HG03108 (cell line): Measurements from ENCODE around the gene CCDC197.

Experiments used
- ATAC-seq: cut with Tn5 transposase; IDR thresholded peaks from one replicate; pipeline ENCODE4 v1.9.1; 2021; ENCODE audit warnings: moderate library complexity; ENCODE audit not compliant: unreplicated experiment

The CCDC197 gene

GRCh38 chr14:94022532-94023411 is 25.7 kb downstream of the CCDC197 start:
- no peak for ATAC-seq

- ATAC-seq: no peak
Measured at GRCh38 chr14:94024549-94024948, 27.4 kb downstream of the CCDC197 start.

GRCh38 chr14:94025720-94026119 is 28.6 kb downstream of the CCDC197 start:
- ATAC-seq: no peak

- ATAC-seq: peak; percentile 99
Measured at GRCh38 chr14:94026173-94026888, 29.2 kb downstream of the CCDC197 start, which contains the start of gene OTUB2. Gene OTUB2, plus strand, starts transcription at chr14:94026340. Its CDS starts 198 bp downstream, at chr14:94026538.

- ATAC-seq: no peak
Measured at GRCh38 chr14:94026889-94027469, 29.9 kb downstream of the CCDC197 start.

GRCh38 chr14:94027566-94028449 is 30.7 kb downstream of the CCDC197 start:
- no peak for ATAC-seq

- ATAC-seq: no peak
Measured at GRCh38 chr14:94028450-94028826, 31.3 kb downstream of the CCDC197 start.

- no peak for ATAC-seq
Measured at GRCh38 chr14:94029265-94029664, 32.2 kb downstream of the CCDC197 start.

GRCh38 chr14:94029671-94030203 is 32.6 kb downstream of the CCDC197 start:
- no peak for ATAC-seq

GRCh38 chr14:94030571-94030970 is 33.5 kb downstream of the CCDC197 start:
- ATAC-seq: no peak

GRCh38 chr14:94031161-94031882 is 34.2 kb downstream of the CCDC197 start:
- no peak for ATAC-seq

GRCh38 chr14:94031883-94032279 is 34.8 kb downstream of the CCDC197 start:
- ATAC-seq: no peak

- ATAC-seq: no peak
Measured at GRCh38 chr14:94034886-94035285, 37.8 kb downstream of the CCDC197 start.

GRCh38 chr14:94036313-94037167 is 39.4 kb downstream of the CCDC197 start:
- ATAC-seq: peak; percentile 86

GRCh38 chr14:94037954-94038353 is 40.9 kb downstream of the CCDC197 start:
- ATAC-seq: no peak

- no peak for ATAC-seq
Measured at GRCh38 chr14:94038510-94038909, 41.4 kb downstream of the CCDC197 start.

GRCh38 chr14:94038921-94039629 is 42.0 kb downstream of the CCDC197 start:
- no peak for ATAC-seq

- ATAC-seq: no peak
Measured at GRCh38 chr14:94040247-94040646, 43.1 kb downstream of the CCDC197 start.
